ENCODE measurements around the gene FGF6.

The FGF6 gene

GRCh38 chr12:4454315-4454860 lies 8.8 kb upstream of the FGF6 start:
- DNase-seq (ENCODE audit: insufficient read length, low spot score) (no peak), FAIRE-seq (no peak)
- TF ChIP-seq CTCF (IDR thresholded peaks at IDR 0.05; ENCODE audit: insufficient read depth, missing control alignments) = no peak

GRCh38 chr12:4451694-4452093 lies 6.1 kb upstream of the FGF6 start:
- DNase-seq (ENCODE audit: insufficient read length, low spot score) (no peak), FAIRE-seq (no peak)
- TF ChIP-seq CTCF (IDR thresholded peaks at IDR 0.05; ENCODE audit: insufficient read depth, missing control alignments) = no peak

- no peak for TF ChIP-seq CTCF (IDR thresholded peaks at IDR 0.05; ENCODE audit: insufficient read depth, missing control alignments)
- no peak for DNase-seq (ENCODE audit: insufficient read length, low spot score)
- no peak for FAIRE-seq
These were observed 5.0 kb upstream of the FGF6 start for GRCh38 chr12:4450551-4451112.

- no peak for TF ChIP-seq CTCF (IDR thresholded peaks at IDR 0.05; ENCODE audit: insufficient read depth, missing control alignments)
- FAIRE-seq (no peak), DNase-seq (ENCODE audit: insufficient read length, low spot score) (no peak)
These were observed 4.2 kb upstream of the FGF6 start for GRCh38 chr12:4449851-4450221.

GRCh38 chr12:4448943-4449850 lies 3.6 kb upstream of the FGF6 start:
- TF ChIP-seq CTCF (IDR thresholded peaks at IDR 0.05; ENCODE audit: insufficient read depth, missing control alignments) = no peak
- no peak for DNase-seq (ENCODE audit: insufficient read length, low spot score)
- FAIRE-seq = no peak

- DNase-seq (ENCODE audit: insufficient read length, low spot score) (no peak), FAIRE-seq (no peak)
- no peak for TF ChIP-seq CTCF (IDR thresholded peaks at IDR 0.05; ENCODE audit: insufficient read depth, missing control alignments)
These were observed 2.8 kb upstream of the FGF6 start for GRCh38 chr12:4448371-4448940.
